ENCODE measurements around the gene KMT2A.

The KMT2A gene

GRCh38 chr11:118574636-118575035 is 138.3 kb downstream of the KMT2A start:
- H3K4me2 ChIP-seq (ENCODE audit: insufficient read depth, low read length): peak overlapping the region; percentile 76; the same call in 1 of the 2 replicates
- H4K20me1 ChIP-seq (ENCODE audit: insufficient read depth, low read length): peaks cover 35% of the 10 kb centered on the region
- ATAC-seq (ENCODE audit: insufficient read depth, low read depth) (no peak), DNase-seq (no peak)
- H3K4me3 ChIP-seq (ENCODE audit: low read depth in 1 of 2, low read length in 2 of 2): peak overlapping the region in 1 of 2 experiments; percentile 16; a peak in 1 of 4 replicates
- H3K9me3 ChIP-seq (ENCODE audit: insufficient read depth, low read length, severe bottlenecking): no peaks in the 10 kb centered on the region
- no peak overlapping the region for H3K27ac ChIP-seq (ENCODE audit: low read length)
- H3K9ac ChIP-seq (ENCODE audit: low read depth, low read length): no peak overlapping the region
- peaks cover 13% of the 10 kb centered on the region for H3K36me3 ChIP-seq (ENCODE audit: insufficient read depth, low read length)
- no peak overlapping the region for H2AFZ ChIP-seq (ENCODE audit: low read depth, low read length)
- no peak for TF ChIP-seq EZH2 (IDR thresholded peaks at IDR 0.05; ENCODE audit: borderline replicate concordance, low read depth, low read length, severe bottlenecking)
- no peaks in the 10 kb centered on the region for H3K27me3 ChIP-seq (ENCODE audit: insufficient read depth, low read length, poor library complexity)
- peaks cover 33% of the 10 kb centered on the region for H3K4me1 ChIP-seq (ENCODE audit: insufficient read depth, low read length)
- peaks cover 81% of the 10 kb centered on the region for H3K79me2 ChIP-seq (ENCODE audit: insufficient read depth, low read length)

All from DND-41 (cell line).